Adipocyte (in vitro differentiated cells): ENCODE results near the gene IRS1.
"Not testable (repeated sequence)": the region's sequence is repeated elsewhere in the genome, so short reads cannot be mapped to it uniquely, and the experiment has no call there.

Experiments used
- DNase-seq: peaks from one replicate; pipeline ENCODE4 v3.0.0-alpha.2; 2015; ENCODE audit warnings: low read depth
- H3K27me3 ChIP-seq: replicated peaks from 2 replicates; pipeline ENCODE4 v1.7.0; 2013; ENCODE audit warnings: mild to moderate bottlenecking, low read length, moderate library complexity; ENCODE audit not compliant: control insufficient read depth, insufficient read depth
- H3K36me3 ChIP-seq: 2 replicates; pipeline ENCODE4 v1.7.0; 2013; ENCODE audit warnings: low read length, mild to moderate bottlenecking, moderate library complexity; ENCODE audit not compliant: control insufficient read depth, insufficient read depth, severe bottlenecking
- H3K4me1 ChIP-seq: 2 replicates; pipeline ENCODE4 v1.7.0; 2013; ENCODE audit warnings: mild to moderate bottlenecking, low read length, moderate library complexity; ENCODE audit not compliant: control insufficient read depth, insufficient read depth
- H3K4me3 ChIP-seq: 2 replicates; pipeline ENCODE4 v1.7.0; 2013; ENCODE audit warnings: mild to moderate bottlenecking, low read length, moderate library complexity
- H3K9ac ChIP-seq: 2 replicates; pipeline ENCODE4 v1.7.0; 2013; ENCODE audit warnings: mild to moderate bottlenecking, low read length, moderate library complexity
- H3K9me3 ChIP-seq: 2 replicates; pipeline ENCODE4 v1.7.0; 2013; ENCODE audit warnings: mild to moderate bottlenecking, low read length, moderate library complexity; ENCODE audit not compliant: control insufficient read depth

Gene IRS1

DNA sequence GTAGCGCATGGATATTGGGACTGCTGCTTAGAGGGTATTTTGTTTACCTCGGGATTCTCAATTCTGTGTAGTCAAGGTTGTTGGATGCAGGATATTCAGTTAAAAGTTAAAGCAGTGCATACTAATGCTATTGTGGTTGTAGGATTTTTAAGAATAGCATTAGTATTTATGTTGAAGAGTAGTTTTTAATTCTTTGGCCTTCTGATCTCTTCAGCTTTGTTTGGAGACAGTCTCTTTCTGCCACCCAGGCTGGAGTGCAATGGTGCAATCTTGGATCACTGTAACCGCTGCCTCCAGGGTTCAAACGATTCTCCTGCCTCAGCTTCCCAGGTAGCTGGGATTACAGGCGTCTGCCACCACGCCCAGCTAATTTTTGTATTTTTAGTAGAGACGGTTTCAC is 37.7 kb upstream of the IRS1 start:
- Histone ChIP-seq H3K4me1 (peaks cover 27% of the 10 kb centered on the region), H3K27me3 (no peaks in the 10 kb centered on the region), H3K4me3 (peak overlapping the region; percentile 94), H3K36me3 (no peaks in the 10 kb centered on the region), H3K9ac (peak overlapping the region; percentile 97), H3K9me3 (no peaks in the 10 kb centered on the region)
- DNase-seq = no peak

DNA sequence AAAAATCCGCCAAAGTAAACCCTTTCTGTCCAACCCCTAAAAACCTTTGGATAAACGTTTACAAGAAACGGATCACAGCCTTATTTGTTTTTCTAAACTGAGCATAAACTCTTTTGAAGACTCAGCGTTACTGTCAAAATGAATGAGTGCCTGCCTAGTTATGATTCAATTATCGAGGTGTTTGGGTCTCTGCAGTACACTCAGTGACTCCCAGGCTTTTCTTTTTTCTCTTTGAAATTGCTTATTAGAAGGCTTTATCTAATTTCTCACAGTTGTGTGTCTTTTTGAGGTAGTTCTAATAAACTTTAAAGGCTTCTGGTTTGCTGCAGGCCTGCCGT is 36.9 kb upstream of the IRS1 start:
- Histone ChIP-seq H3K9ac (peak overlapping the region; percentile 97), H3K4me3 (peak overlapping the region; percentile 94), H3K9me3 (no peaks in the 10 kb centered on the region), H3K27me3 (no peaks in the 10 kb centered on the region), H3K36me3 (no peaks in the 10 kb centered on the region), H3K4me1 (peaks cover 35% of the 10 kb centered on the region)
- DNase-seq = no peak

DNA sequence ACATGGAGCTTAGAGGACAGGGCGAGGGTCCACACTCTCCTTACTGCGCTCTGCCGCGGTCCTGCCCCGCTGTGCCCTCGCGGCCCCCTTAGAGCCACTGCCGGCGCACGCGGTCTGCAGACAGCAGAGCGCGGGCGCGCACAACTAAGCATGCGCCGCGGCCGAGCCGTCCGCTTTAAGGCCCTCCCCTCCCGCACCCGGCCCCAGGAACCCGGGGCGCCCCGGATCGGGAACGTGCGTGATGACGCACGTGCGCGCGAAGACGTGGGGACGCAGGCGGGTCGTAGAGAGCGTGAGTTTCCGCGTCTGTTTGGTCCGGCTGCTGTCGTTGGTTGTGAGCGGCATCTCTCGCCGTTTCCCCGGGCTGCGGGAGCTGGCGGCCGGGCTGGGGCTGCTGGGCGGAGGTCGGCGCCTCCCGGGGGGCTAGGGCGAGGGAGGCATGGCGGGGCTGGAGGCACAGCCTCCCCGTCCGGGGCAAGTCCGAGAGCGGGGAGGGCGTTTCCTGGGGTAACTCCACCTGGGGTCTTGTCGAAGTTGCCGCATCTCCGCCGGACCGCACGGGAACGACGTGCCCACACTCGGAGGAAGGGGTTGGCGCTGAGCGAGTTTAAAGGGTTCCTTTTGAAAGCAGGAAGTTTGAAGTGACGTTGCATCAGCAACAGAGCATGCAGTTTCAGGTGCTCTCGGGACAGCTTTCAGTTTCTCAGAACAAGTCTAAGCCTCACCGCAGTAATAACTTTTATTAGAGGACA is 36.4 kb upstream of the IRS1 start, which contains the start of gene RHBDD1:
TSS of gene RHBDD1 (plus strand) at position 259 of the 752 bp plus-strand sequence. CDS start 28,640 bp downstream, outside the sequence.
- Histone ChIP-seq H3K9ac (peak within 1 kb of the TSS; percentile 97), H3K27me3 (no peaks in the 10 kb centered on the region), H3K4me3 (peak within 1 kb of the TSS; percentile 94), H3K9me3 (no peaks in the 10 kb centered on the region), H3K36me3 (no peaks in the 10 kb centered on the region), H3K4me1 (peaks cover 35% of the 10 kb centered on the region)
- peak; percentile 98 for DNase-seq

DNA sequence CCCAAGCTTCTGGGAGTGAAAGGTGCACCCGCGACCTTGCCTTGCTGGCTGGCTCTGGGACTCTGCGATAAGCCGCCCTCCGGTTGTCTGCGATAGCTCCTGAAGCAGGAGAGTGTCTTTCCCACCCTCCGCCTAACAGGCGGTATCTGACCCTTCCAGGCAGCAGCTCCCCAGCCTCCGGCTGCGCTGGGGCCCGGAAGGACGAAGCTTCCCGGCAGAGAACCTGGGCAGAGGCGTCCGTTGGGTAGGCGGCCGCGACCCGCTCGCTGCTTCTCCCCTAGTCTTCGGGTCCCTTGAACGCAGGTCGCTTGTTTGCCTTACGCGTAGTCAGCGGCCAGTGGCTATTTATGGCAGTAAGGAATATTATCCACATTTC is 35.8 kb upstream of the IRS1 start:
- Histone ChIP-seq H3K36me3 (no peaks in the 10 kb centered on the region), H3K9me3 (no peaks in the 10 kb centered on the region), H3K4me1 (peaks cover 35% of the 10 kb centered on the region), H3K4me3 (peak overlapping the region; percentile 94), H3K9ac (peak overlapping the region; percentile 97), H3K27me3 (no peaks in the 10 kb centered on the region)
- no peak for DNase-seq

DNA sequence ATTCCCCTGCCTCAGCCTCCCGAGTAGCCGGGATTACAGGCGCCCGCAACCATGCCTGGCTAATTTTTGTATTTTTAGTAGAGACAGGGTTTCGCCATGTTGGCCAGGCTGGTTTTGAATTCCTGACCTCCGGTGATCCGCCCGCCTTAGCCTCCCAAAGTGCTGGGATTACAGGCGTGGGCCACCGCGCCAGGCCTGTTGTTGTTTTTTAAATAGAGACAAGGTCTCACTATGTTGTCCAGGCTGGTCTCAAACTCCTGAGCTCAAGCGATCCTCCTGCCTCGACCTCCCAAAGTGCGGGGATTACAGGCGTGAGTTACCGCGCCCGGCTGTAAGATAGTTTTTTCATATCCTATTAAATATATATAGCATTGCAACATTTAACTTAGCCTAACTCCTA is 35.3 kb upstream of the IRS1 start:
- H3K4me3 ChIP-seq = peak overlapping the region; percentile 94
- not testable (repeated sequence) for DNase-seq, H3K27me3 ChIP-seq, H3K9me3 ChIP-seq, H3K36me3 ChIP-seq
- peaks cover 35% of the 10 kb centered on the region for H3K4me1 ChIP-seq
- peak overlapping the region; percentile 97 for H3K9ac ChIP-seq

DNA sequence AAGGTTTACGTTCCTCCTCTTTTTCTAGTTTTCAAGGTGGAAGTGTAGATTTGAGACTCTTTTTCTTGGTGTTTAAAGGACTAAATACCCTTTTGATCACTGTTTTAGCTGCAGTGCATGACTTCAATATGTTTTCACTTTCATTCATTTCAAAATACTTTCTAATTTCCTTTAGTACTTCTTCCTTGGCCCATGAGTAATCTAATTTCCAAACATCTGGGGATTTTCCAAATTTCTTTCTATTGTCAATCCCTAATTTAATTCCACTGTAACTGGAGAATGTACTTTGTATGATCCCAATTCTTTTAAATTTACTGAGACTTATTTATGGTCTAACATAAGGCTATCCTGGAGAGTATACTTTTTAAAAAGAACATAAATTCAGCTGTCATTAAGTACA is 32.4 kb upstream of the IRS1 start:
- no peaks in the 10 kb centered on the region for H3K36me3 ChIP-seq
- no peak overlapping the region for H3K4me3 ChIP-seq
- no peaks in the 10 kb centered on the region for H3K27me3 ChIP-seq
- no peaks in the 10 kb centered on the region for H3K9me3 ChIP-seq
- peak; percentile 34 for DNase-seq
- H3K4me1 ChIP-seq = peaks cover 33% of the 10 kb centered on the region
- H3K9ac ChIP-seq = no peak overlapping the region

DNA sequence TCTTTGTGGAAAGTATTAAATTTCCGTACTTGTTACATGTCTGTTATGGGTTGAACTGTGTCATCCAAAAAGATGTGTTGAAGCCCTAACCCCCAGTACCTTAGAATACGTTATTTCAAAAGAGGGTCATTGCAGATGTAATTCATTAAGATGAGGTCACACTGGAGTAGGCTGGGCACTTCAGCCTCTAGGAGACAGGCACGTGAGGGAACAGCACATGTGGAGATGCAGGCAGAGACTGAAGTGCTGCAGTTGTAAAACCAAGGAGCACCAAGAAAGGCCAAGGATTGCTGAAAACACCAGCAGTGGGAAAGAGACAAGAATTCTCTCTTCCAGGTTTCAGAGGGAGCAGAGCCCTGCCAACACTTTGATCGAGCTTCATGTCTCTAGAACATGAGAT is 31.6 kb upstream of the IRS1 start:
- Histone ChIP-seq H3K4me1 (peaks cover 28% of the 10 kb centered on the region), H3K4me3 (no peak overlapping the region), H3K27me3 (no peaks in the 10 kb centered on the region), H3K9ac (no peak overlapping the region), H3K36me3 (no peaks in the 10 kb centered on the region), H3K9me3 (no peaks in the 10 kb centered on the region)
- DNase-seq = no peak

DNA sequence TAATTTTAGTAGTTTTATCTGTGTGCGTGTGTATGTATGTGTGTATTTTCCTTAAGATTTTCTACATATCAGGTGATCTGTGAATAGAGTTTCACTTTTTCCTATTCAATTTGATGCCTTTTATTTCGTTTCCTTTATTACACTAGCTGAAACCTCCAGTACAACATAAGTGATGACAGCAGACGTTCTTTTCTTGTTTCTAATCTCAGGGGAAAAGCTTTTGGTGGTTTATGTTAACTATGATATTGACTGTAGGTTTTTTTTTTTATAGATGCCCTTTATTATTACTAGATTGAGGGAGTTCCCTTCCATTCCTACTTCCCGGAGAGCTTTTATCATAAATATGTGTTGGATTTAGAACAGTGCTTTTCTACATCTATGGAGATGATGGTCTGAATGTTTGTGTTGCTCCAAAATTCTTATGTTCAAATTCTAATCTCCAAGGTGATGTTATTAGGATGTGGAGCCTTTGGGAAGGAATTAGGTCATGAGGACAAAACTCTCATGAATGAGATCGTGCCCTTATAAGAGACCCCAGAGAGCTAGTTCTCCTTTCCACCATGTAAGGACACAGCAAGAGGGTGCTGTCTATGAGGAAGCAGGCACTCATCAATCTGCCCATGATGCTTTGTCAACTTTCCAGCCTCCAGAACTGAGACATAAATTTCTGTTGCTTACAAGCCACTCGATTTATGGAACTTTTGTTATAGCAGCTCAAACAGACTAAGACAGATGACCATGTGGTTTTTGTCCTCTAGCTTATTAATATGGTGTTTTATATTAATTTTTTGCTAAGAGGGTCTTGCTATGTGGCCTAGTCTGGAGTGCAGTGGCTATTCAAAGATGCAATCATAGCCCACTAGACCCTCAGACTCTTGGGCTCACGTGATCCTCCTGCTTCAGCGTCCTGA is 30.4 kb upstream of the IRS1 start:
- H3K9ac ChIP-seq = no peak overlapping the region
- peaks cover 23% of the 10 kb centered on the region for H3K4me1 ChIP-seq
- H3K27me3 ChIP-seq = no peaks in the 10 kb centered on the region

DNA sequence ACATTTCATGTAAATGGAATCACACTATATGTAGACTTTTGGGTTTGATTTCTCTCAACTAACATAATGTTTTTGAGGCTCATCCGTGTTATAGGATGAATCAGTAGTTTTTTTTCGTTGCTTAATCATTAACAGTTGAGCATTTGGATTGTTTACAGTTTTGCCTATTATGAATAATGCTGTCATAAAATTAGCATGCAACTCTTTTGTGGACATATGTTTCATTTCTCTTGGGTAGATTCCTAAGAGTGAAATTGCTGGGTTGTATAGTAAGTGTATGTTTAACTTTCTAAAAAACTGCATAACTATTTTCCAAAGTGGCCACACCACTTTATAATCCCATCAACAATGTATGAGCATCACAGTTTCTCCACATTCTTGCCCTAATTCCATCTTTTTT is 28.6 kb upstream of the IRS1 start:
- Histone ChIP-seq H3K9me3 (no peaks in the 10 kb centered on the region), H3K4me3 (no peak overlapping the region), H3K27me3 (no peaks in the 10 kb centered on the region), H3K36me3 (no peaks in the 10 kb centered on the region), H3K9ac (no peak overlapping the region), H3K4me1 (peaks cover 17% of the 10 kb centered on the region)
- peak; percentile 11 for DNase-seq

More for the DNA sequence above, 30.4 kb upstream of the IRS1 start:
- H3K9me3 ChIP-seq = no peaks in the 10 kb centered on the region
- no peak overlapping the region for H3K4me3 ChIP-seq
- H3K36me3 ChIP-seq = no peaks in the 10 kb centered on the region
- DNase-seq = no peak

DNA sequence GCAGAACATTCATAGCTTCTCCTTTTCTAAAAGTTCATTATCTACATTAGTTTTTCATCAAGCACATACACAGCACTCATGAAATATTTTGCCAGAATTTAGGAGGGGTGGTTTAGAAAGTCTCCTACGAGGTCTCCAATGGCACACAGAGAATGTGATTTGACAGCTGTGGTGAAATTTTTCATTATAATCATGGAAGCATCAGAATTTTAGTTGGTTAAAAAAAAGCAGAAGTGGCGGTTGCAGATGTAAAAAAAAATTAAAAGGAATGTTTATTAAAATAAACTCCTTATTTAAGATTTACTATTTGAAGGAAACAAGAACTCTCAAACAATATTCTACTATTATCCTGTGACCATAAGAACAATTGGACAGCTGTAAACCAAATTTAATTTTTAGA is 25.4 kb upstream of the IRS1 start:
- Histone ChIP-seq H3K4me1 (peaks cover 10% of the 10 kb centered on the region), H3K36me3 (no peaks in the 10 kb centered on the region), H3K4me3 (no peak overlapping the region), H3K27me3 (no peaks in the 10 kb centered on the region), H3K9ac (no peak overlapping the region), H3K9me3 (no peaks in the 10 kb centered on the region)
- DNase-seq = no peak

DNA sequence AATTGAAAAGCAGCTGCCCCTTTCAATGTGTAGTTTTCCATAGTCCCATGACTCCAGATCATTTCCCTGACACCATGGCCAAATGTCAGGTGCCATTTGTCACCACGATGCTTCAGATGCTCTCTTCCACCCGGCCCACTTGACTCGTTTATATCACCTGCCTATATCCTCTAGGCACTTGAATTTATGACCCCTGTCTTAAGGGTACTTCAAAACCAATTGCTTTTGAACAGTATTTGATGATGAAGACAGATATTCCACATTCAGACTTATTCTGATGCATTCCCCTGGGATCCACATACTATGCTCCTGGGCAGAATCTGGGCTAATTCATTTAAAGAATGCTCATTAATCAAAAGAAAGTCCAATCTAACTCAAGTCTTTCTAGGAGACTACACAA is 19.3 kb upstream of the IRS1 start:
- H3K9ac ChIP-seq = no peak overlapping the region
- no peaks in the 10 kb centered on the region for H3K9me3 ChIP-seq
- no peak for DNase-seq
- H3K36me3 ChIP-seq = no peaks in the 10 kb centered on the region
- no peaks in the 10 kb centered on the region for H3K27me3 ChIP-seq
- H3K4me3 ChIP-seq = no peak overlapping the region
- peaks cover 7% of the 10 kb centered on the region for H3K4me1 ChIP-seq
